B cell (primary cell): ENCODE data around the gene HSPA14. TPM values are rescaled to one million over a fixed set of nuclear protein-coding genes. Genes with fewer than 3 reads are reported as not detected.

Experiments used
- ATAC-seq: fragments of 200-7000 bp; cut with Tn5 transposase; one replicate; pipeline ENCODE4 v1.10.0; 2021; ENCODE audit warnings: low read depth, mild to moderate bottlenecking, moderate number of reproducible peaks, moderate library complexity
- CTCF ChIA-PET: fragments of 350-600 bp; sonication (Branson Sonifier 250); formaldehyde crosslinking; loops from one replicate; lab custom pipeline; 2021; ENCODE audit warnings: antibody characterized with exemption, inconsistent platforms; lab: Charles Lee
- POLR2A ChIA-PET: fragments of 350-600 bp; sonication (Branson Sonifier 250); formaldehyde crosslinking; loops from one replicate; lab custom pipeline; 2021; ENCODE audit warnings: antibody characterized with exemption; lab: Charles Lee
- DNase-seq: peaks from one replicate; pipeline ENCODE4 v3.0.0; 2013
- H2AFZ ChIP-seq: 2 replicates; pipeline ENCODE4 v1.6.1; 2012; ENCODE audit warnings: mild to moderate bottlenecking, low read depth, low read length; ENCODE audit not compliant: insufficient read depth, poor library complexity, severe bottlenecking
- H3K27ac ChIP-seq, 2 donors: 1 replicate in 1 of 2; 2 replicates in 1 of 2; pipeline ENCODE4 v1.5.1; 2012 to 2013; ENCODE audit warnings: low read length in 2 of 2, mild to moderate bottlenecking in 2 of 2, moderate library complexity in 1 of 2
- H3K27me3 ChIP-seq, 4 experiments: fragments of 200-600 bp in 1 of 4; sonication (generic) in 1 of 4; replicated peaks in 1 of 4; 1 replicate in 2 of 4; 2 replicates in 2 of 4; pipeline versions ENCODE4 v1.6.1 to v1.7.0; 2013 to 2016; ENCODE audit warnings: low read length in 3 of 4, mild to moderate bottlenecking in 2 of 4, mixed read lengths in 1 of 4, moderate library complexity in 1 of 4; ENCODE audit not compliant: insufficient read depth in 4 of 4, control insufficient read depth in 3 of 4; ENCODE audit errors: control extremely low read depth in 1 of 4
- H3K36me3 ChIP-seq, 2 experiments: replicated peaks in 1 of 2; 1 replicate in 1 of 2; 2 replicates in 1 of 2; pipeline versions ENCODE4 v1.6.1 to v1.7.1; 2013; ENCODE audit warnings: low read length in 1 of 2; ENCODE audit not compliant: insufficient read depth in 2 of 2, control insufficient read depth in 1 of 2; ENCODE audit errors: control extremely low read depth in 1 of 2, extremely low read depth in 1 of 2
- H3K4me1 ChIP-seq, 2 donors: fragments of 200-600 bp in 1 of 2; sonication (generic) in 1 of 2; 1 replicate in 1 of 2; 2 replicates in 1 of 2; pipeline versions ENCODE4 v1.5.1 to v1.6.1; 2013 to 2017; ENCODE audit warnings: low read length in 2 of 2; ENCODE audit not compliant: control insufficient read depth in 2 of 2, insufficient read depth in 2 of 2
- H3K4me2 ChIP-seq: replicated peaks from 2 replicates; pipeline ENCODE3; 2012; ENCODE audit warnings: mild to moderate bottlenecking, low read depth, low read length; ENCODE audit not compliant: poor library complexity, severe bottlenecking
- H3K4me3 ChIP-seq, 5 experiments: fragments of 200-600 bp in 1 of 5; sonication (generic) in 1 of 5; 1 replicate in 3 of 5; 2 replicates in 2 of 5; pipeline versions ENCODE4 v1.5.1 to v1.7.0; 2011 to 2016; ENCODE audit warnings: low read length in 4 of 5, mild to moderate bottlenecking in 4 of 5, low read depth in 2 of 5, control low read depth in 1 of 5, moderate library complexity in 1 of 5; ENCODE audit not compliant: insufficient read depth in 1 of 5; ENCODE audit errors: control extremely low read depth in 1 of 5, extremely low read depth in 1 of 5
- H3K79me2 ChIP-seq: fragments of 200-600 bp; sonication (generic); one replicate; pipeline ENCODE4 v1.6.0; 2016; ENCODE audit warnings: low read length; ENCODE audit not compliant: control insufficient read depth, insufficient read depth
- H3K9ac ChIP-seq: fragments of 200-600 bp; sonication (generic); 2 replicates; pipeline ENCODE4 v1.6.1; 2017; ENCODE audit warnings: mild to moderate bottlenecking, low read length, moderate library complexity
- H3K9me3 ChIP-seq, 3 donors: one replicate each; pipeline versions ENCODE4 v1.6.1 to v1.7.1; 2013; ENCODE audit warnings: low read length in 2 of 3; ENCODE audit not compliant: control insufficient read depth in 2 of 3, insufficient read depth in 1 of 3; ENCODE audit errors: control extremely low read depth in 1 of 3
- H4K20me1 ChIP-seq: 2 replicates; pipeline ENCODE4 v1.6.0; 2012; ENCODE audit warnings: mild to moderate bottlenecking, low read length; ENCODE audit not compliant: insufficient read depth, control insufficient read depth, poor library complexity, severe bottlenecking
- H3K27ac Mint-ChIP-seq: one replicate; pipeline ENCODE4 v1.8.0; 2021; ENCODE audit warnings: mixed read lengths
- H3K27me3 Mint-ChIP-seq: one replicate; pipeline ENCODE4 v1.8.0; 2021; ENCODE audit warnings: mixed read lengths
- H3K4me1 Mint-ChIP-seq: one replicate; pipeline ENCODE4 v1.8.0; 2021; ENCODE audit warnings: mixed read lengths
- H3K4me3 Mint-ChIP-seq: one replicate; pipeline ENCODE4 v1.8.0; 2021; ENCODE audit warnings: mixed read lengths
- H3K9me3 Mint-ChIP-seq: one replicate; pipeline ENCODE4 v1.8.0; 2022; ENCODE audit warnings: mixed read lengths; ENCODE audit not compliant: insufficient read depth
- EZH2 ChIP-seq: IDR thresholded peaks from 2 replicates; pipeline ENCODE4 v1.6.1; 2012; ENCODE audit warnings: borderline replicate concordance, low read depth, mild to moderate bottlenecking, moderate library complexity, low read length; ENCODE audit not compliant: insufficient read depth, poor library complexity, severe bottlenecking
- WGBS: methylation state at CpG from one replicate; pipeline ENCODE4 v1.1.5; 2013; ENCODE audit warnings: missing lambda C conversion rate; ENCODE audit not compliant: insufficient coverage; 5-methylcytosine and 5-hydroxymethylcytosine counted together
- intact Hi-C: fragments of 100-400 bp; cut with micrococcal nuclease; formaldehyde crosslinking; loops from one replicate; pipeline ENCODE4 v1.10.0; 2022
- polyA plus RNA-seq: library from polyadenylated mRNA; depleted of rRNA; stranded (reverse); fragments of >200 nt; gene quantifications from 2 replicates; pipeline ENCODE4 v1.2.3, GENCODE V29; 2012
- total RNA-seq, 2 donors: library from RNA; stranded (reverse); fragments of 120-200 nt in 1 of 2; gene quantifications; 1 replicate in 1 of 2; 2 replicates in 1 of 2; pipeline versions ENCODE4 v1.2.3 to v1.2.4, GENCODE V29; 2013 to 2022
- TF ChIP-seq, protein P1 (sequence below): fragments of 200-600 bp; IDR thresholded peaks from one replicate; pipeline ENCODE4 v1.8.0; 2022; ENCODE audit warnings: antibody characterized with exemption, mild to moderate bottlenecking

HSPA14 gene
- total and polyA plus RNA-seq, 2 donors (not counting 1 experiment from before 2014, with no cell fraction given) = 10.8 to 12.8 TPM

DNA sequence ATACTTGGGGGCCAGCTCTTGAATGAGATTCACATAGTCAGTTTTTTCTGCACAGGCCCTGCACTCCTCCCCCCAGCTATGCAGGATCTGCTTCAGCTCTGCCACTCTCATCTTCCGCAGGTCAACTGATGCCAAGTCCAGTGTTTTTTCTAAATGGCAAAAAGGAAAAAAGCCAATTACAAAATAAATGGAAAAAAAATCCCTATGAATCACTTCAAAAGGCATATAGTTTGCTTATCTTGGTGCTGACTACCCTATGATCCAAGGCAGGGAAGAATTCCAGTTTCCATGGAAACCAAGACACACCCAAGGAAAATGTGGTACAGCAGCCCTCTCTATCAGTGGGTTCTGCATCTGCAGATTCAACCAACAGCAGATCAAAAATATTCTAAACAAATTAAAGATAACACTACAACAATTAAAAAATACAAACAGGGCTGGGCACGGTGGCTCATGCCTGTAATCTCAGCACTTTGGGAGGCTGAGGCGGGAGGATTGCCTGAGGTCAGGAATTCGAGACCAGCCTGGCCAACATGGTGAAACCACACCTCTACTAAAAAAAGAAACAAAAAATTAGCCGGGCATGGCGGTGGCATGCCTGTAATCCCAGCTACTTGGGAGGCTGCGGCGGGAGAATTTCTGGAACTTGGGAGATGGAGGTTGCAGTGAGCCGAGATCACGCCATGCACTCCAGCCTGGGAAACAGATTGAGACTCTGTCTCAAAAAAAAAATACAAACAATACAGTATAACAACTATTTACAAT, 17.9 kb upstream of the HSPA14 start:
- Histone ChIP-seq H3K9me3 (peaks cover 0 to 7% (median 0%) of the 10 kb centered on the region in 3 donors), H3K27me3 (no peaks in the 10 kb centered on the region), H3K79me2 (no peaks in the 10 kb centered on the region), H3K4me3 (no peak overlapping the region), H3K9ac (no peak overlapping the region), H3K36me3 (no peaks in the 10 kb centered on the region), H2AFZ (peak overlapping the region; percentile 19), H3K4me2 (no peak overlapping the region), H4K20me1 (no peaks in the 10 kb centered on the region), H3K27ac (no peak overlapping the region), H3K4me1 (peaks cover 10% of the 10 kb centered on the region in 2 donors)
- H3K4me3 Mint-ChIP-seq = no peak overlapping the region
- DNase-seq (no peak), ATAC-seq (no peak)
- no peaks in the 10 kb centered on the region for H3K27me3 Mint-ChIP-seq
- no peaks in the 10 kb centered on the region for H3K9me3 Mint-ChIP-seq
- WGBS = 100% methylated on average over 2 of the region's 10 CpGs
- peaks cover 20% of the 10 kb centered on the region for H3K4me1 Mint-ChIP-seq
- intact Hi-C loops = loop anchor here (5.0 kb wide), 1 partner anchor 163 kb away; no protein-coding TSS in a partner anchor
- peak overlapping the region; percentile 18 for H3K27ac Mint-ChIP-seq
- TF ChIP-seq, protein P1, sequence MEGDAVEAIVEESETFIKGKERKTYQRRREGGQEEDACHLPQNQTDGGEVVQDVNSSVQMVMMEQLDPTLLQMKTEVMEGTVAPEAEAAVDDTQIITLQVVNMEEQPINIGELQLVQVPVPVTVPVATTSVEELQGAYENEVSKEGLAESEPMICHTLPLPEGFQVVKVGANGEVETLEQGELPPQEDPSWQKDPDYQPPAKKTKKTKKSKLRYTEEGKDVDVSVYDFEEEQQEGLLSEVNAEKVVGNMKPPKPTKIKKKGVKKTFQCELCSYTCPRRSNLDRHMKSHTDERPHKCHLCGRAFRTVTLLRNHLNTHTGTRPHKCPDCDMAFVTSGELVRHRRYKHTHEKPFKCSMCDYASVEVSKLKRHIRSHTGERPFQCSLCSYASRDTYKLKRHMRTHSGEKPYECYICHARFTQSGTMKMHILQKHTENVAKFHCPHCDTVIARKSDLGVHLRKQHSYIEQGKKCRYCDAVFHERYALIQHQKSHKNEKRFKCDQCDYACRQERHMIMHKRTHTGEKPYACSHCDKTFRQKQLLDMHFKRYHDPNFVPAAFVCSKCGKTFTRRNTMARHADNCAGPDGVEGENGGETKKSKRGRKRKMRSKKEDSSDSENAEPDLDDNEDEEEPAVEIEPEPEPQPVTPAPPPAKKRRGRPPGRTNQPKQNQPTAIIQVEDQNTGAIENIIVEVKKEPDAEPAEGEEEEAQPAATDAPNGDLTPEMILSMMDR = no peak
- no peak for TF ChIP-seq EZH2
- ChIA-PET POLR2A (no interaction called here), CTCF (interaction anchor here (0.5 to 2.6 kb wide), 5 partner anchors 32 to 291 kb away, joined by 3 to 9 read pairs (median 3); no protein-coding TSS in a partner anchor)

DNA sequence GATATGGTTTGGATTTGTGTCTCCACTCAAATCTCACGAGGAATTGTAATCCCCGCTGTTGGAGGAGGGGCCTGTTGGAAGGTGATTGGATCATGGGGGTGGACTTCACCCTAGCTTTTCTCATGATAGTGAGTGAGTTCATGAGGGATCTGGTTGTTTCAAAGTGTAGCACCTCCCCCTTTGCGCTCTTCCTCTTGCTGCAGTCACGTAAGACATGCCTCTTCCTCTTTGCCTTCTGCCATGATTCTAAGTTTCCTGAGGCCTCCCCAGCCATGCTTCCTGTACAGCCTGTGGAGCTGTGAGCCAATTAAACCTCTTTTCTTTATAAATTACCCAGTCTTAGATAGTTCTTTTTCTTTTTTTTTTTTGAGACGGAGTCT, 17.3 kb upstream of the HSPA14 start:
- no peak for DNase-seq
- Mint-ChIP-seq H3K9me3 (no peaks in the 10 kb centered on the region), H3K4me3 (no peak overlapping the region), H3K4me1 (peaks cover 23% of the 10 kb centered on the region), H3K27me3 (no peaks in the 10 kb centered on the region), H3K27ac (no peak overlapping the region)
- Histone ChIP-seq H3K27ac (no peak overlapping the region), H3K36me3 (no peaks in the 10 kb centered on the region), H3K9ac (no peak overlapping the region), H4K20me1 (no peaks in the 10 kb centered on the region), H3K4me3 (no peak overlapping the region), H2AFZ (peak overlapping the region; percentile 19), H3K27me3 (no peaks in the 10 kb centered on the region), H3K4me2 (no peak overlapping the region), H3K4me1 (peaks cover 10% of the 10 kb centered on the region in 2 donors), H3K79me2 (no peaks in the 10 kb centered on the region), H3K9me3 (peaks cover 0 to 7% (median 0%) of the 10 kb centered on the region in 3 donors)
- CTCF ChIA-PET = interaction anchor here (0.5 to 4.4 kb wide), 5 partner anchors 32 to 292 kb away, joined by 3 to 71 read pairs (median 3); no protein-coding TSS in a partner anchor
- WGBS = 67% methylated on average over 3 of the region's 5 CpGs
- TF ChIP-seq, protein P1 = no peak
- TF ChIP-seq EZH2 = no peak
- intact Hi-C loops = loop anchor here (5.0 kb wide), 1 partner anchor 163 kb away; no protein-coding TSS in a partner anchor
- POLR2A ChIA-PET = no interaction called here
- ATAC-seq = no peak
